ENCODE data around the gene FMNL1.

GRCh38 chr17:45201457-45201856, 20.2 kb upstream of the FMNL1 start:
- TF ChIP-seq EP300 (IDR thresholded peaks at IDR 0.05): no peak
- TF ChIP-seq POLR2A (IDR thresholded peaks at IDR 0.05; ENCODE audit: low read length): no peak
- TF ChIP-seq GATA3 (IDR thresholded peaks at IDR 0.05; ENCODE audit: borderline replicate concordance): no peak
